ENCODE data around the gene GSX1. TPM values are rescaled to one million over a fixed set of nuclear protein-coding genes. Genes with fewer than 3 reads are reported as not detected.

The GSX1 gene
- total RNA-seq, 1 donor from 2014 or later, result not detected

- no peak overlapping the region for H3K4me2 ChIP-seq (ENCODE audit: low read length)
- peaks cover 3% of the 10 kb centered on the region for H3K4me1 ChIP-seq (ENCODE audit: insufficient read depth, low read length)
- H2AFZ ChIP-seq (ENCODE audit: low read depth, low read length), result no peak overlapping the region
- Mint-ChIP-seq H3K4me1 (ENCODE audit: low read depth, unreplicated experiment) (no peaks in the 10 kb centered on the region), H3K4me3 (ENCODE audit: unreplicated experiment) (no peak overlapping the region), H3K27me3 (ENCODE audit: low read depth, unreplicated experiment) (peaks cover 97% of the 10 kb centered on the region), H3K27ac (ENCODE audit: unreplicated experiment) (no peak overlapping the region), H3K36me3 (ENCODE audit: low read depth, unreplicated experiment) (no peaks in the 10 kb centered on the region), H3K9me3 (ENCODE audit: unreplicated experiment) (no peaks in the 10 kb centered on the region)
- no peaks in the 10 kb centered on the region for H3K9me3 ChIP-seq (ENCODE audit: insufficient read depth, low read depth, low read length)
- no peak overlapping the region for H3K27ac ChIP-seq (ENCODE audit: low read depth, low read length)
- no peak overlapping the region for H3K9ac ChIP-seq (ENCODE audit: low read length)
- no peaks in the 10 kb centered on the region for H4K20me1 ChIP-seq (ENCODE audit: insufficient read depth, low read length)
- H3K36me3 ChIP-seq (ENCODE audit: insufficient read depth, low read length), result no peaks in the 10 kb centered on the region
- DNase-seq (ENCODE audit: low read depth) (no peak), FAIRE-seq (no peak)
- no peaks in the 10 kb centered on the region for H3K79me2 ChIP-seq (ENCODE audit: insufficient read depth, low read length)
- peaks cover 54% of the 10 kb centered on the region for H3K27me3 ChIP-seq (ENCODE audit: insufficient read depth, low read length)
- no peak overlapping the region for H3K4me3 ChIP-seq (ENCODE audit: insufficient read depth, low read depth, low read length)
- no peak for TF ChIP-seq CTCF (IDR thresholded peaks at IDR 0.05; ENCODE audit: insufficient read depth, low read depth, low read length)
- no peak for TF ChIP-seq EZH2 (IDR thresholded peaks at IDR 0.05; ENCODE audit: insufficient read depth, low read length)
Measured at GRCh38 chr13:27825072-27825471, 32.8 kb downstream of the GSX1 start.

GRCh38 chr13:27826379-27827353 lies 34.4 kb downstream of the GSX1 start:
- Histone ChIP-seq H3K9ac (ENCODE audit: low read length) (no peak overlapping the region), H3K4me3 (ENCODE audit: insufficient read depth, low read depth, low read length) (peak overlapping the region; percentile 40), H3K4me1 (ENCODE audit: insufficient read depth, low read length) (peaks cover 3% of the 10 kb centered on the region), H4K20me1 (ENCODE audit: insufficient read depth, low read length) (no peaks in the 10 kb centered on the region), H3K36me3 (ENCODE audit: insufficient read depth, low read length) (no peaks in the 10 kb centered on the region), H3K4me2 (ENCODE audit: low read length) (peak overlapping the region; percentile 89), H3K79me2 (ENCODE audit: insufficient read depth, low read length) (no peaks in the 10 kb centered on the region), H3K9me3 (ENCODE audit: insufficient read depth, low read depth, low read length) (no peaks in the 10 kb centered on the region), H3K27me3 (ENCODE audit: insufficient read depth, low read length) (peaks cover 57% of the 10 kb centered on the region), H3K27ac (ENCODE audit: low read depth, low read length) (no peak overlapping the region), H2AFZ (ENCODE audit: low read depth, low read length) (peak overlapping the region; percentile 79)
- no peak for FAIRE-seq
- no peaks in the 10 kb centered on the region for H3K4me1 Mint-ChIP-seq (ENCODE audit: low read depth, unreplicated experiment)
- peak; percentile 63 for DNase-seq (ENCODE audit: low read depth)
- no peaks in the 10 kb centered on the region for H3K9me3 Mint-ChIP-seq (ENCODE audit: unreplicated experiment)
- H3K4me3 Mint-ChIP-seq (ENCODE audit: unreplicated experiment), result peak overlapping the region; percentile 67
- no peak overlapping the region for H3K27ac Mint-ChIP-seq (ENCODE audit: unreplicated experiment)
- TF ChIP-seq EZH2 (IDR thresholded peaks at IDR 0.05; ENCODE audit: insufficient read depth, low read length) (no peak), CTCF (IDR thresholded peaks at IDR 0.05; ENCODE audit: insufficient read depth, low read depth, low read length) (peak; percentile 72)
- H3K36me3 Mint-ChIP-seq (ENCODE audit: low read depth, unreplicated experiment), result no peaks in the 10 kb centered on the region
- peaks cover 92% of the 10 kb centered on the region for H3K27me3 Mint-ChIP-seq (ENCODE audit: low read depth, unreplicated experiment)

GRCh38 chr13:27827646-27828045 lies 35.4 kb downstream of the GSX1 start:
- Histone ChIP-seq H3K9ac (ENCODE audit: low read length) (no peak overlapping the region), H3K79me2 (ENCODE audit: insufficient read depth, low read length) (no peaks in the 10 kb centered on the region), H3K9me3 (ENCODE audit: insufficient read depth, low read depth, low read length) (no peaks in the 10 kb centered on the region), H3K4me1 (ENCODE audit: insufficient read depth, low read length) (peaks cover 3% of the 10 kb centered on the region), H3K4me2 (ENCODE audit: low read length) (no peak overlapping the region), H4K20me1 (ENCODE audit: insufficient read depth, low read length) (no peaks in the 10 kb centered on the region), H3K4me3 (ENCODE audit: insufficient read depth, low read depth, low read length) (no peak overlapping the region), H3K27me3 (ENCODE audit: insufficient read depth, low read length) (peaks cover 49% of the 10 kb centered on the region), H3K36me3 (ENCODE audit: insufficient read depth, low read length) (no peaks in the 10 kb centered on the region), H3K27ac (ENCODE audit: low read depth, low read length) (no peak overlapping the region), H2AFZ (ENCODE audit: low read depth, low read length) (no peak overlapping the region)
- Mint-ChIP-seq H3K4me3 (ENCODE audit: unreplicated experiment) (no peak overlapping the region), H3K9me3 (ENCODE audit: unreplicated experiment) (no peaks in the 10 kb centered on the region), H3K4me1 (ENCODE audit: low read depth, unreplicated experiment) (no peaks in the 10 kb centered on the region), H3K27me3 (ENCODE audit: low read depth, unreplicated experiment) (peaks cover 92% of the 10 kb centered on the region), H3K27ac (ENCODE audit: unreplicated experiment) (no peak overlapping the region), H3K36me3 (ENCODE audit: low read depth, unreplicated experiment) (no peaks in the 10 kb centered on the region)
- FAIRE-seq, result no peak
- no peak for DNase-seq (ENCODE audit: low read depth)
- no peak for TF ChIP-seq CTCF (IDR thresholded peaks at IDR 0.05; ENCODE audit: insufficient read depth, low read depth, low read length)
- TF ChIP-seq EZH2 (IDR thresholded peaks at IDR 0.05; ENCODE audit: insufficient read depth, low read length), result no peak
